NT2/D1 (cell line): Measurements from ENCODE around the gene FBXL7.

ENCODE experiments used
- DNase-seq: peaks from one replicate; pipeline ENCODE4 v3.0.0-alpha.2; 2011; ENCODE audit warnings: low read depth, low spot score
- H3K27me3 ChIP-seq: 2 replicates; pipeline ENCODE4 v1.6.0; 2011; ENCODE audit warnings: mild to moderate bottlenecking; ENCODE audit not compliant: insufficient read length, insufficient read depth
- H3K36me3 ChIP-seq: 2 replicates; pipeline ENCODE4 v1.6.1; 2011; ENCODE audit warnings: mild to moderate bottlenecking, low read length, mixed read lengths; ENCODE audit not compliant: insufficient read depth, insufficient read length
- H3K4me1 ChIP-seq: 2 replicates; pipeline ENCODE4 v1.5.1; 2011; ENCODE audit not compliant: insufficient read depth, insufficient read length
- H3K4me3 ChIP-seq: 2 replicates; pipeline ENCODE4 v1.5.1; 2011; ENCODE audit warnings: low read depth; ENCODE audit not compliant: insufficient read length
- H3K9ac ChIP-seq: 2 replicates; pipeline ENCODE4 v1.6.0; 2011; ENCODE audit warnings: low read depth; ENCODE audit not compliant: insufficient read length
- H3K9me3 ChIP-seq: 2 replicates; pipeline ENCODE4 v1.5.1; 2011; ENCODE audit warnings: mild to moderate bottlenecking, low read length; ENCODE audit not compliant: insufficient read depth
- SUZ12 ChIP-seq: IDR thresholded peaks from 2 replicates; pipeline ENCODE4 v1.6.1; 2011; ENCODE audit not compliant: insufficient read length, insufficient read depth; ENCODE audit errors: extremely low read depth
- YY1 ChIP-seq: IDR thresholded peaks from 2 replicates; pipeline ENCODE4 v1.6.1; 2011; ENCODE audit not compliant: insufficient read length, insufficient read depth
- ZNF274 ChIP-seq: IDR thresholded peaks from 2 replicates; pipeline ENCODE4 v1.6.1; 2011; ENCODE audit warnings: mild to moderate bottlenecking, low read depth, low read length

Gene FBXL7

GRCh38 chr5:15831408-15831807, 331.4 kb downstream of the FBXL7 start:
- no peaks in the 10 kb centered on the region for H3K4me1 ChIP-seq
- H3K9me3 ChIP-seq: no peaks in the 10 kb centered on the region
- DNase-seq: no peak
- no peak overlapping the region for H3K9ac ChIP-seq
- no peak overlapping the region for H3K4me3 ChIP-seq
- no peaks in the 10 kb centered on the region for H3K27me3 ChIP-seq
- TF ChIP-seq SUZ12 (no peak), ZNF274 (no peak), YY1 (no peak)
- H3K36me3 ChIP-seq: no peaks in the 10 kb centered on the region

GRCh38 chr5:15833365-15833764, 333.4 kb downstream of the FBXL7 start:
- no peaks in the 10 kb centered on the region for H3K36me3 ChIP-seq
- no peak overlapping the region for H3K4me3 ChIP-seq
- no peaks in the 10 kb centered on the region for H3K9me3 ChIP-seq
- H3K4me1 ChIP-seq: no peaks in the 10 kb centered on the region
- no peak for DNase-seq
- H3K9ac ChIP-seq: no peak overlapping the region
- no peak for TF ChIP-seq YY1
- no peak for TF ChIP-seq SUZ12
- TF ChIP-seq ZNF274: no peak
- no peaks in the 10 kb centered on the region for H3K27me3 ChIP-seq

- TF ChIP-seq YY1: no peak
- Histone ChIP-seq H3K9me3 (no peaks in the 10 kb centered on the region), H3K27me3 (no peaks in the 10 kb centered on the region), H3K4me1 (no peaks in the 10 kb centered on the region), H3K36me3 (no peaks in the 10 kb centered on the region), H3K4me3 (no peak overlapping the region), H3K9ac (no peak overlapping the region)
- peak; percentile 22 for DNase-seq
These were observed 334.7 kb downstream of the FBXL7 start for GRCh38 chr5:15834596-15835245.

- H3K9me3 ChIP-seq: no peaks in the 10 kb centered on the region
- TF ChIP-seq SUZ12: no peak
- TF ChIP-seq YY1: no peak
- TF ChIP-seq ZNF274: no peak
These were observed 335.5 kb downstream of the FBXL7 start for GRCh38 chr5:15835514-15835913.

GRCh38 chr5:15837551-15838289, 337.7 kb downstream of the FBXL7 start:
- Histone ChIP-seq H3K4me1 (no peaks in the 10 kb centered on the region), H3K9ac (no peak overlapping the region), H3K4me3 (no peak overlapping the region), H3K36me3 (no peaks in the 10 kb centered on the region), H3K27me3 (no peaks in the 10 kb centered on the region), H3K9me3 (peaks cover 15% of the 10 kb centered on the region)
- DNase-seq: no peak
- TF ChIP-seq SUZ12: no peak
- TF ChIP-seq YY1: no peak
- no peak for TF ChIP-seq ZNF274

More at GRCh38 chr5:15835514-15835913, 335.5 kb downstream of the FBXL7 start:
- no peaks in the 10 kb centered on the region for H3K36me3 ChIP-seq
- H3K4me3 ChIP-seq: no peak overlapping the region
- no peaks in the 10 kb centered on the region for H3K27me3 ChIP-seq
- no peak for DNase-seq
- no peaks in the 10 kb centered on the region for H3K4me1 ChIP-seq
- no peak overlapping the region for H3K9ac ChIP-seq

GRCh38 chr5:15844253-15844652, 344.3 kb downstream of the FBXL7 start:
- no peaks in the 10 kb centered on the region for H3K27me3 ChIP-seq
- TF ChIP-seq YY1 (no peak), ZNF274 (no peak), SUZ12 (no peak)
- H3K4me3 ChIP-seq: no peak overlapping the region
- no peak overlapping the region for H3K9ac ChIP-seq
- peaks cover 15% of the 10 kb centered on the region for H3K9me3 ChIP-seq
- H3K4me1 ChIP-seq: no peaks in the 10 kb centered on the region
- DNase-seq: no peak
- H3K36me3 ChIP-seq: no peaks in the 10 kb centered on the region

- H3K27me3 ChIP-seq: no peaks in the 10 kb centered on the region
- H3K4me1 ChIP-seq: no peaks in the 10 kb centered on the region
- H3K36me3 ChIP-seq: no peaks in the 10 kb centered on the region
- no peak overlapping the region for H3K4me3 ChIP-seq
- DNase-seq: no peak
- no peak for TF ChIP-seq SUZ12
- no peak for TF ChIP-seq ZNF274
- no peak for TF ChIP-seq YY1
- H3K9ac ChIP-seq: no peak overlapping the region
- H3K9me3 ChIP-seq: peaks cover 15% of the 10 kb centered on the region
These were observed 344.9 kb downstream of the FBXL7 start for GRCh38 chr5:15844871-15845270.

- Histone ChIP-seq H3K4me1 (no peaks in the 10 kb centered on the region), H3K4me3 (no peak overlapping the region), H3K9me3 (no peaks in the 10 kb centered on the region), H3K36me3 (no peaks in the 10 kb centered on the region), H3K27me3 (no peaks in the 10 kb centered on the region), H3K9ac (no peak overlapping the region)
- TF ChIP-seq SUZ12 (no peak), YY1 (no peak), ZNF274 (no peak)
- no peak for DNase-seq
These were observed 350.6 kb downstream of the FBXL7 start for GRCh38 chr5:15850536-15850935.
